Left kidney (tissue), 2 donors: ENCODE results near the gene OXSR1. TPM values are rescaled to one million over a fixed set of nuclear protein-coding genes. Genes with fewer than 3 reads are reported as not detected.
"Not testable (repeated sequence)": the region's sequence is repeated elsewhere in the genome, so short reads cannot be mapped to it uniquely, and the experiment has no call there.

Source experiments
- DNase-seq: peaks from one replicate; pipeline ENCODE4 v3.0.0-alpha.2; 2013
- polyA plus RNA-seq: library from polyadenylated mRNA; unstranded; fragments of 120-200 nt; gene quantifications from one replicate; pipeline ENCODE4 v1.2.1, GENCODE V29; 2013; ENCODE audit not compliant: insufficient read length

OXSR1 gene
- polyA plus RNA-seq, 1 donor, result 54.3 TPM

DNA sequence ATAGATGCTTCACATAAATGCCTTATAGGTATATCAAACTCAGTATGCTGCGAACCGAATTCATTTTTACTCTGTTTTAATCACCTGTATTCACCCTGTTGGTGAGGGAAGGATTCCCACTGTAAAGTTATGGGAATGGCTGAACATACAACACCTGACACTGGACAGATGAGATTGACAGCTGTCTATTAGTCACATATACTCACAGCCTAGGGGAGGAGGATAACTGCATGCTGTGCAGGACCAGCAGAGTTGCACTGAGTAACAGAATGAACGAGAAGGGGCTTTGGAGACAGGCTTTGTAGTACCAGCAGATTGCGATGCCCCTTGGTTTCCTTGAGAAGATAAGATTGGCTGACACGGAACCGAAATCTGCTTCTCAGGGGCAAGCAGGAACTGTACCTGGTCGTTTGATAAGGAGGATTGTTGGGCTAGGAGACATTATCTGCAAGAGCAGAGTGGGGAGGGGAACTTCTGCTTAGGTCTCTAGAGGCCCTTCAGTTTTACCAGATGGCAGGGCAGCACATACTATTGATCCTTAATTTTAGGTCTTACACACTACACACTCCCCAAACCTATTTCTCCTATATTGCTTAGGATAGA is 56.8 kb downstream of the OXSR1 start:
- DNase-seq, result no peak

DNA sequence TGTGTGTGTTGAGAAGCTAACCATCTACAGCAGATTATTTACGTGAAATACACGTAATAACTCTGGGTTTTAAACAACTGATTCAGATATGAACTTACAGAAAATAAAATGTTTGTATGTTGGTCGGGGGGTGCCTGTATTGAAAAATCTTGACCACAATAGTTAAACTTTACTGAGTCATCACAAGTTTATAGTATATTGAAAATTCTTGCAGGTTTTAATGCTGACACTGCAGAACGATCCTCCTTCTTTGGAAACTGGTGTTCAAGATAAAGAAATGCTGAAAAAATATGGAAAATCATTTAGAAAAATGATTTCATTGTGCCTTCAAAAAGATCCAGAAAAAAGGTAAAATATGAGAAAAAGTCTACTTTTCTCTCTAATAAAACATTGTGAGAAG is 59.0 kb downstream of the OXSR1 start:
- DNase-seq, result no peak

GRCh38 chr3:38226273-38226672 is 60.9 kb downstream of the OXSR1 start:
- DNase-seq, result no peak

- no peak for DNase-seq
Observed at GRCh38 chr3:38227989-38228388, 62.7 kb downstream of the OXSR1 start.

- no peak for DNase-seq
Observed at GRCh38 chr3:38229036-38229435, 63.7 kb downstream of the OXSR1 start.

DNA sequence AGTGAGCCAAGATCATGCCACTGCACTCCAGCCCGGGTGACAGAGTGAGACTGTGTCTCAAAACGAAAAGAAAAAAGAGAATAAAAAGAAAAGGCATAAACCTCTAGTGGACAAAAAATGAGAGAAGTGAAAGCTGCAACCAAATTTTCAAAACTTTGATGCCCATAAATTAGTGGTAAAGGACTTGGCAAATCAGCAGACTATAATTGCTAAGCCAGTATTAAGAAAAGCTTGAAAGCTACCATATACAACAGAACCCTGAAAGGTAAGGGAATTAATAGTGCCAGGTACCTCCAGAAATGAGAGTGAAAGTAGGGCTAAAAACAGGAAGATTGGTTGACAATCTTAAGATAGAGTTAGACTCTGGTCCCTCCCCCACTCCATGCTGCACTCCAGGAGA is 67.4 kb downstream of the OXSR1 start:
- DNase-seq, result no peak

DNA sequence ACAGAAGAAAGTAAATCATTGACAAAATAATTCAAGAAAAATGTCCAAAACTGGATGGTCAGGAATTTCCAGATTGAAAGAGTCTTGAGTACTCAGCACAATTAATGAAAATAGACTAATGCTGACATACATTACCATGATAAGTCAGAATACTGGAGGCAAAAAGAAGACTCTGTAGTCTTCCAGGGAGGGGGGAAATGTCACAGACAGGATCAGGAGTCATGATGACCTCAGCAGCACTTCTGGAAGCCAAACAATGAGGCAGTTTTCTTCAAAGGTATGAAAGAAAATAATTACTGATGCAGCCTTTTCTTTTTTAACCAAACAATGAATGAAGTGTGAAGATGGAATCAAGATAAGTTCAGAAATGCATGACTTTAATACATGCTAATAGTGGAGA is 70.1 kb downstream of the OXSR1 start:
- DNase-seq, result no peak

DNA sequence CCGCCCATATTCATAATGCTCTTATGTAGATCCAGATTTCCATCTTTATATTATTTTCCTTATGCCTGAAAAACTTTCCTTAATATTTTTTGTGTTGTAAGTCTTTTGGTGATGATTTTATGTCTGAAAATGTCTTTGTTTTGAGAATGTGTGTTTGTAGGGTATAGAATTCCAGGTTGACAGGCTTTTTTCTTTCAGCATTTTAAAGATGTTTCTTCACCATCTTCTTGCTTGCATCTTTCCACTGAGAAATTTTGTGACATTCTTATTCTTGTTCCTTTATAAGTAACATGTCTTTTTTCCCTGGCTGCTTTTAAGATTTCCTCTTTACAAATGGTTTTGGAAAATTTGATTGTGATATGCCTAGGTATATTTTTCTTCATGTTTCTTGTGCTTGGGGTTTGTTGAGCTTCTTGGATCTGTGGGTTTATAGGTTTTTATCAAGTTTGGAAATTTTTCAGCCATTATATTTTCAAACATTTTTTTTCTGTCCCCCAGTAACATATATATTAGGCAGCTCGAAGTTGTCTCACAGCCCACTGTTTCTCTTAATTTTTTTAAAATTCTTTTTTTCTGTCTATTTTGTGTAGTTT is 73.2 kb downstream of the OXSR1 start:
- no peak for DNase-seq

- not testable (repeated sequence) for DNase-seq
Observed at GRCh38 chr3:38242812-38243211, 77.5 kb downstream of the OXSR1 start.

DNA sequence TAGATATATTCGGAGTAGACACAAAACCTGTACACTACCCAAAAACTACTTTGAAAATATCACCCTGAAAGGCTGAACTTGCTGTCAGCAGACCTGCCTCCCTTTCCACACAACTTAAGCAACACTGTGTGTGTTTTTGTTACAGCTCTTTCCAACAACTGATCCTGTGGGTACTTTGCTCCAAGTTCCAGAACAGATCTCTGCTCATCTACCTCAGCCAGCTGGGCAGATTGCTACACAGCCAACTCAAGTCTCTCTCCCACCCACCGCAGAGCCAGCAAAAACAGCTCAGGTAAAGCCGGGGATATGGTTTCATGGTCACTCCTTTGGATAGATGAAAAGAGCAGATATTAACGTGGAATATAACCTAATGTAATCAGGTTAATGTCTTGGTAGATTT is 80.6 kb downstream of the OXSR1 start:
- no peak for DNase-seq

- no peak for DNase-seq
Observed at GRCh38 chr3:38247366-38248035, 82.2 kb downstream of the OXSR1 start.

DNA sequence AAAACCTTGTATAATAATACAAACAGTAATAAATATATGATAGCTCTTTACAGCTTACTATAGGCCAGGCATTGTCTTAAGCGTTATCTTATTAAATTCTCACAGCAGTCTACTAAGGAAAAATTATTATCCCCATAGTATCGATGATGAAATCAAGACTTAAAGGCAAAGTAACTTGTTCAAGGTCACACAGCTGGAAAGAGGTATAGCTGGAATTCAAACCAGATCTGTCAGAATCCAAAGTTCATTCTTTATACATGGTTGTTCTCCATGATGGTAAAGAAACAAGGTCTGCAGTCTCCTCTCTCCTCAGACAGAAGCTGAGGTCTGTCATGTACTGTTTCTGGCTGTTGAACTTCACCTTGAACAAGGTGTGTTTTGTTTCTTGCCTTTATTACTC is 84.9 kb downstream of the OXSR1 start:
- no peak for DNase-seq

- no peak for DNase-seq
Observed at GRCh38 chr3:38251197-38251596, 85.9 kb downstream of the OXSR1 start.

DNA sequence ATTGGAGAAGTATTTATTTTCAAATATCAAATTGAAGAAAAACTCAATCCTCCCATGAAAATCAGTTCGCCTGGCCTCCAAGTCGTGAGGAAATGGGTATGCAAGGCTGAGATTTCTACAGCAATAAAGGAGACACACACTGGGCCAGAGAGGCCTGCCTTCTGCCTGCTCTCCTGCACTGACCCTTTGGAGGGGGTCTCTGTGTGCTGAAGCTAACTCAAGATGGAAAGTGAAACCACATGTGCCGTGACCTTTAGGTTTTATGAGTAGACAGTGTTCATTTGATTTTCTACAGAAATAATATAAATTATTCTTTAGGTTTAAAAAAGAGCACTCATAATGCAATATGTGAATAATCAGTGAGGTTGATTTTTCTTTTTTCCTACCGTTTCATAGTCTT is 88.4 kb downstream of the OXSR1 start:
- no peak for DNase-seq

GRCh38 chr3:38254872-38255271 is 89.5 kb downstream of the OXSR1 start:
- DNase-seq, result no peak

DNA sequence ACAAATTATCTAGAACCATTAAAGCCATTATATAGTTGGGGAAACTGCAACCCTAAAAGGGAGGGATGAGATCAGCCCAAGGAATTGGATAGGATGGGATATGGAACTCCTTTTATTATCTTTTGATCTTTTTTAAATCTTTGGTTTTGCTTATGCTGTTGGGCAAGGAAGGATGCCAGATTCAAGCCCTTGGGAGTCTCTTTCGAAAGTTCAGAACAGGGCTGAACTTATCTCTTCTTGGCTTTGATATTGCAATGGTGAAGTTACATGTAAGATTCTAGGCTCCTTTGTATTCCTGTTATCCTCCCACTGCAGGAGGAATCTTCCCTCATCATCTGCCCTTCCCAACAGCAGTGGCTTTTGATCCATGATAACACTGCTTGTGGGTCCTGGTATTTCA is 90.3 kb downstream of the OXSR1 start:
- DNase-seq, result no peak

DNA sequence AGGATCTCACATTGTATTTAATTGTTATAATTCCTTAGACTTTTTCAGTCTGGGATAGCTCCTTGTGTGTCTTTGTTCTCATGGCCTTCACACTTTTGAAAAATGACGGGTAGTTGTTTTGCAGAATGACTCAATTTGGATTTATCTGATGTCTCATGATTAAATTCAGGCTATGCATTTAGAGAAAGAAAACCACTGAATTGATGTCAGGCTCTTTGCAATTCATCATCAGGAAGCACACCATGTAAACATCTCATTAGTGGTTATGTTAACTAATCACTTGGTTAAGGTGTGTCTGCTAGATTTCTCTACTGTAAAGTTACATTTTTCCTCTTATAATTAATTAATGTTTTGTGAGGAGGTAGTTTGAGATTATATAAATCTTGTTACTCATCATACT is 92.2 kb downstream of the OXSR1 start:
- no peak for DNase-seq

- no peak for DNase-seq
Observed at GRCh38 chr3:38260474-38260873, 95.1 kb downstream of the OXSR1 start.

- DNase-seq, result no peak
Observed at GRCh38 chr3:38264353-38264771, 99.0 kb downstream of the OXSR1 start.

- DNase-seq, result no peak
Observed at GRCh38 chr3:38264779-38265178, 99.4 kb downstream of the OXSR1 start.

DNA sequence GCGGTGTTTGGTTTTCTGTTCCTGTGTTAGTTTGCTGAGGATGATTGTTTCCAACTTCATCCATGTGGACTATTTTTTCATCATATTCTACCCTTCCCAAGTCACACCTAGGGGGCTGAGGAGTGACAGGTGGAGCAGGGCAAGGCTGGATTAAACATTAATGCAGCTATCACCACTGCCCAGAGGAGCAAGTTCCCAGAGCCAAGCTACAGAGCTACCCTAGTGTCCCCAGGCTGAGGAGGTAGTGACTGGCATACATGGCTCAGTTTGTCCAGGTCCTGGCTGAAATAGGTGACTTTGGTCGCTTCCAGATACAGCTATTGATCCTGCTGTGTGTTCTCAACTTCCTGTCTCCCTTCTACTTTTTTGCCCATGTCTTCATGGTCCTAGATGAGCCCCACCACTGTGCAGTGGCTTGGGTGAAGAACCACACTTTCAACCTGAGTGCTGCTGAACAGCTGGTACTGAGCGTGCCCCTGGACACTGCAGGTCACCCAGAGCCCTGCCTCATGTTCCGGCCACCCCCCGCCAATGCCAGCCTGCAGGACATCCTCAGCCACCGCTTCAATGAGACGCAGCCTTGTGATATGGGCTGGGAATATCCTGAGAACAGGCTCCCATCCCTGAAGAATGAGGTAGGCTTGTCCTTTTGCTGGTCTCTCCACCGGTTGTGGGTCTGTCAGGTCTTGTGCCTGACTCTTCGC is 100.4 kb downstream of the OXSR1 start, which contains the start of gene SLC22A13:
SLC22A13 (plus strand) TSS at position 209 of the 704 bp plus-strand sequence; CDS start at position 258, 49 bp downstream.
- DNase-seq, result no peak

DNA sequence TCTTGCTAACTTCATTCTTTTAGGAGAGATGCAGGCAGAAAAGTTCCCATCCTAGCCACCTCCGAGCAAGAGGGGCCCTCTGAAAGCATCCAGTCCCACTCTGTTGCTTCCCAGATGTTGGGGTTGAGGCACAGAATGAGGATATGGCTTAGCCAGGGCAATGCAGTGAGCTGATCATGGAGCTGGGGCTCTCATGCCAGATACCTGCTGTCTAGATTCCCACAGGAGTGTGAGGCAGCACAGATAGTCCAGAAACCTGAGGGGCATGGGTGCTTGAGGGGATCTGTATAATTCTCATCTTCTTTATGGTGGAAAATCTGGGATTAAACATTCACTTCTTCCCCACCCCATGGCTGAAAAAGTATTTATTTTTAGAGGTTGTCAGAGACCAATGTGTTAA is 101.5 kb downstream of the OXSR1 start:
- no peak for DNase-seq

DNA sequence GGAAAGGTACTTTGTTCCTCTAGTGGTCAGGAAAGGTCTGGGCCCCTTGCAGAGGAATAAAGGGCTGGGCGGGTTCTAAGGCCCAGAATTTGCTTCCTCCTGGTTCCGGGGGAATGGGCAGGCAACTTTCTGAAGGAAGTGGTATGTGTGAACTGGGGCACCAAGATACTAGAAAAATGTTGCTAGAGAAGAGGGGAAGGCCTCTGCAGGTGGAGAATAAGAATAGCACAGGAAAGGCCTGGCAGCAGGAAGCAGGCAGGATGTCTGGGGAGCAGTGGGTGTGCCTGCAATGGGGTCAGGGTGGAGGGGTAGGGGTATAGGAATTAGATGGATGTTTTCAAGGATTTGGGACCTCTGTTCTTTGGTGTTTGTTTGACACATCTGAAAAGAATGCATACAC is 102.3 kb downstream of the OXSR1 start:
- DNase-seq, result no peak
